Esophagus muscularis mucosa (tissue), 4 donors: ENCODE results near the gene SH3RF2.

Source experiments
- CTCF ChIP-seq, 3 experiments: fragments of 200-600 bp in 2 of 3; fragments of 450-650 bp in 1 of 3; sonication (generic) in 2 of 3; IDR thresholded peaks; one replicate each; pipeline ENCODE4 v1.5.1; 2017 to 2019; ENCODE audit warnings: antibody characterized with exemption in 3 of 3, mild to moderate bottlenecking in 2 of 3, moderate library complexity in 1 of 3
- EP300 ChIP-seq: sonication (generic); formaldehyde crosslinking; IDR thresholded peaks from one replicate; pipeline ENCODE4 v1.6.1; 2017; ENCODE audit warnings: antibody characterized with exemption
- POLR2A ChIP-seq: fragments of 450-650 bp; IDR thresholded peaks from one replicate; pipeline ENCODE4 v1.6.1; 2017; ENCODE audit warnings: antibody characterized with exemption, moderate library complexity, mild to moderate bottlenecking, low read depth
- POLR2AphosphoS5 ChIP-seq, 2 donors: sonication (generic); formaldehyde crosslinking; IDR thresholded peaks; one replicate each; pipeline ENCODE4 v1.6.1; 2017; ENCODE audit warnings: antibody characterized with exemption in 2 of 2

GRCh38 chr5:145958436-145958835, 22.1 kb downstream of the SH3RF2 start:
- TF ChIP-seq CTCF (IDR thresholded peaks at IDR 0.05) (no peak), POLR2A (no peak), POLR2AphosphoS5 (IDR thresholded peaks at IDR 0.05) (no peak), EP300 (no peak)
